ENCODE measurements around the gene SEPTIN12. TPM values are rescaled to one million over a fixed set of nuclear protein-coding genes. Genes with fewer than 3 reads are reported as not detected.

The SEPTIN12 gene
- total and polyA plus RNA-seq, 2 of the 4 experiments (the other 2 are of a cell fraction): not detected

- Histone ChIP-seq H3K23ac (ENCODE audit: low read depth, low read length) (no peak overlapping the region), H3K18ac (ENCODE audit: low read depth, low read length) (no peak overlapping the region), H3K56ac (ENCODE audit: extremely low read depth, insufficient read depth, low read length) (no peak overlapping the region), H2AK5ac (ENCODE audit: low read depth, low read length) (no peak overlapping the region), H2BK20ac (ENCODE audit: low read depth, low read length) (no peak overlapping the region), H2BK5ac (ENCODE audit: low read depth, low read length, poor library complexity, severe bottlenecking) (no peak overlapping the region), H3K9me1 (ENCODE audit: insufficient read depth, low read length) (0 out of 2 replicates have a peak, but pooled peaks cover 3% of the 10 kb centered on the region), H3K27me3 (ENCODE audit: control insufficient read depth, insufficient read depth, low read length) (no peaks in the 10 kb centered on the region; the same call in 1 of the 2 replicates), H3K9me3 (ENCODE audit: control insufficient read depth, insufficient read depth, low read length) (no peaks in the 10 kb centered on the region), H2BK15ac (ENCODE audit: low read depth, low read length) (no peak overlapping the region), H3K9ac (ENCODE audit: low read depth, low read length) (no peak overlapping the region), H3K4me3 (ENCODE audit: insufficient read depth, low read depth, low read length) (no peak overlapping the region), H3K4me1 (ENCODE audit: control insufficient read depth, insufficient read depth, low read length) (no peaks in the 10 kb centered on the region), H2AFZ (replicated peaks; ENCODE audit: low read length, poor library complexity) (peak overlapping the region; percentile 41), H2AK9ac (replicated peaks; ENCODE audit: low read depth, low read length, poor library complexity) (no peak overlapping the region), H2BK120ac (ENCODE audit: low read depth, low read length) (no peak overlapping the region), H3K79me1 (ENCODE audit: low read depth in 1 of 2, low read length in 2 of 2) (no peaks in the 10 kb centered on the region), H3K14ac (replicated peaks; ENCODE audit: low read depth, low read length) (no peak overlapping the region), H3K27ac (ENCODE audit: insufficient read depth, low read length) (no peak overlapping the region), H4K8ac (ENCODE audit: low read depth in 2 of 2, low read length in 2 of 2) (no peak overlapping the region), H4K5ac (ENCODE audit: low read depth, low read length) (no peak overlapping the region), H3K4me2 (ENCODE audit: low read depth, low read length) (no peak overlapping the region), H3K4ac (ENCODE audit: low read depth, low read length) (no peak overlapping the region), H4K20me1 (ENCODE audit: insufficient read depth, low read length) (no peaks in the 10 kb centered on the region), H3K36me3 (ENCODE audit: control insufficient read depth, insufficient read depth, low read length) (no peaks in the 10 kb centered on the region), H4K91ac (ENCODE audit: insufficient read depth, low read depth, low read length) (no peak overlapping the region)
- no CpG with 5 or more reads among the region's 10 CpGs for WGBS, 2 experiments (ENCODE audit: extremely low coverage in 2 of 2, insufficient read length in 1 of 2)
- CTCF ChIA-PET: no interaction called here
- TF ChIP-seq SMC3 (IDR thresholded peaks at IDR 0.05; ENCODE audit: low read depth, low read length) (no peak), MAZ (IDR thresholded peaks at IDR 0.05; ENCODE audit: borderline replicate concordance, low read depth, low read length) (no peak), CEBPB (IDR thresholded peaks at IDR 0.05; ENCODE audit: low read depth, low read length) (no peak), MXI1 (IDR thresholded peaks at IDR 0.05; ENCODE audit: borderline replicate concordance, low read depth, low read length) (no peak)
- POLR2A ChIA-PET (ENCODE audit: unreplicated experiment): no interaction called here
- in situ Hi-C loops (cut with MboI; ENCODE audit: low sequenced_read_pairs) (no loop called here), intact Hi-C loops (cut with micrococcal nuclease) (no loop called here), dilution Hi-C loops (cut with HindIII; ENCODE audit: low sequenced_read_pairs, unreplicated experiment) (no loop called here)
- no peak for DNase-seq
- ATAC-seq (ENCODE audit: low read depth): no peak
- BruUV-seq (replicated peaks): no TSS peak
Measured at GRCh38 chr16:4790871-4791270, 2.7 kb upstream of the SEPTIN12 start.

Data from IMR-90 (cell line).